Right atrium auricular region (tissue), 2 donors: ENCODE measurements around the gene PRKD1. TPM values are rescaled to one million over a fixed set of nuclear protein-coding genes. Genes with fewer than 3 reads are reported as not detected.

Source experiments
- DNase-seq: peaks from one replicate; pipeline ENCODE4 v3.0.0-alpha.2; 2019; ENCODE audit warnings: low spot score
- H3K27ac ChIP-seq, 2 donors: fragments of 200-600 bp; sonication (generic); 1 replicate in 1 of 2; 2 replicates in 1 of 2; pipeline ENCODE4 v1.5.1; 2016 to 2019
- H3K27me3 ChIP-seq, 2 donors: fragments of 200-600 bp; sonication (generic); one replicate each; pipeline versions ENCODE4 v1.5.1 to v1.6.0; 2017 to 2019
- H3K36me3 ChIP-seq: fragments of 200-600 bp; sonication (generic); one replicate; pipeline ENCODE4 v1.5.1; 2016
- H3K4me1 ChIP-seq, 2 donors: fragments of 200-600 bp; sonication (generic); one replicate each; pipeline versions ENCODE4 v1.5.1 to v1.6.0; 2017 to 2019
- H3K4me3 ChIP-seq, 2 donors: fragments of 200-600 bp; sonication (generic); 1 replicate in 1 of 2; 2 replicates in 1 of 2; pipeline ENCODE4 v1.5.1; 2017 to 2019; ENCODE audit warnings: mild to moderate bottlenecking in 1 of 2, moderate library complexity in 1 of 2
- H3K9me3 ChIP-seq, 2 donors: fragments of 200-600 bp; sonication (generic); one replicate each; pipeline ENCODE4 v1.5.1; 2019
- CTCF ChIP-seq, 2 donors: fragments of 200-600 bp; sonication (generic); IDR thresholded peaks; one replicate each; pipeline ENCODE4 v1.5.1; 2019; ENCODE audit warnings: antibody characterized with exemption in 2 of 2
- total RNA-seq, 2 donors: library from RNA; depleted of rRNA; stranded (reverse); fragments of >200 nt; gene quantifications; one replicate each; pipeline ENCODE4 v1.1.0, GENCODE V29; 2016

Gene PRKD1
- total RNA-seq, 2 donors from 2014 or later, result 4.3 to 7.5 TPM

- no peaks in the 10 kb centered on the region for H3K9me3 ChIP-seq
- TF ChIP-seq CTCF (IDR thresholded peaks at IDR 0.05), result no peak
- no peaks in the 10 kb centered on the region for H3K4me1 ChIP-seq
- no peaks in the 10 kb centered on the region for H3K36me3 ChIP-seq
- H3K27ac ChIP-seq, result no peak overlapping the region
- DNase-seq, result no peak
- H3K4me3 ChIP-seq, result no peak overlapping the region
- no peaks in the 10 kb centered on the region for H3K27me3 ChIP-seq
These were observed 41.7 kb downstream of the PRKD1 start for GRCh38 chr14:29885988-29886387.

GRCh38 chr14:29868000-29868399 lies 59.6 kb downstream of the PRKD1 start:
- no peak for DNase-seq
- Histone ChIP-seq H3K4me1 (no peaks in the 10 kb centered on the region), H3K4me3 (no peak overlapping the region), H3K27me3 (no peaks in the 10 kb centered on the region), H3K36me3 (no peaks in the 10 kb centered on the region), H3K9me3 (no peaks in the 10 kb centered on the region), H3K27ac (no peak overlapping the region)
- no peak for TF ChIP-seq CTCF (IDR thresholded peaks at IDR 0.05)

- Histone ChIP-seq H3K36me3 (no peaks in the 10 kb centered on the region), H3K4me3 (no peak overlapping the region), H3K27me3 (no peaks in the 10 kb centered on the region), H3K9me3 (no peaks in the 10 kb centered on the region), H3K4me1 (no peaks in the 10 kb centered on the region), H3K27ac (no peak overlapping the region)
- DNase-seq, result no peak
- no peak for TF ChIP-seq CTCF (IDR thresholded peaks at IDR 0.05)
These were observed 62.3 kb downstream of the PRKD1 start for GRCh38 chr14:29865299-29865698.

GRCh38 chr14:29861996-29862395 lies 65.7 kb downstream of the PRKD1 start:
- TF ChIP-seq CTCF (IDR thresholded peaks at IDR 0.05), result no peak
- H3K36me3 ChIP-seq, result no peaks in the 10 kb centered on the region
- no peak overlapping the region for H3K27ac ChIP-seq
- no peaks in the 10 kb centered on the region for H3K27me3 ChIP-seq
- H3K9me3 ChIP-seq, result no peaks in the 10 kb centered on the region
- DNase-seq, result no peak
- H3K4me3 ChIP-seq, result no peak overlapping the region
- H3K4me1 ChIP-seq, result no peaks in the 10 kb centered on the region

- H3K4me3 ChIP-seq, result no peak overlapping the region
- no peaks in the 10 kb centered on the region for H3K27me3 ChIP-seq
- H3K36me3 ChIP-seq, result no peaks in the 10 kb centered on the region
- no peak overlapping the region for H3K27ac ChIP-seq
- no peaks in the 10 kb centered on the region for H3K9me3 ChIP-seq
- TF ChIP-seq CTCF (IDR thresholded peaks at IDR 0.05), result no peak
- no peaks in the 10 kb centered on the region for H3K4me1 ChIP-seq
- no peak for DNase-seq
These were observed 69.3 kb downstream of the PRKD1 start for GRCh38 chr14:29858299-29858698.

GRCh38 chr14:29857551-29857950 lies 70.1 kb downstream of the PRKD1 start:
- Histone ChIP-seq H3K36me3 (no peaks in the 10 kb centered on the region), H3K4me3 (no peak overlapping the region), H3K27ac (no peak overlapping the region), H3K27me3 (no peaks in the 10 kb centered on the region), H3K9me3 (no peaks in the 10 kb centered on the region), H3K4me1 (no peaks in the 10 kb centered on the region)
- no peak for TF ChIP-seq CTCF (IDR thresholded peaks at IDR 0.05)
- DNase-seq, result no peak
